Hippocampal formation (tissue), 2 donors: ENCODE data around the gene ZNF512B.
"Not testable (repeated sequence)": the region's sequence is repeated elsewhere in the genome, so short reads cannot be mapped to it uniquely, and the experiment has no call there.

Experiments
- DNase-seq, 2 donors: peaks; one replicate each; lab custom pipeline; 2025; lab: John Stamatoyannopoulos, UW

The ZNF512B gene

GRCh38 chr20:63932606-63933160, 37.0 kb downstream of the ZNF512B start:
- no peak for DNase-seq

DNA sequence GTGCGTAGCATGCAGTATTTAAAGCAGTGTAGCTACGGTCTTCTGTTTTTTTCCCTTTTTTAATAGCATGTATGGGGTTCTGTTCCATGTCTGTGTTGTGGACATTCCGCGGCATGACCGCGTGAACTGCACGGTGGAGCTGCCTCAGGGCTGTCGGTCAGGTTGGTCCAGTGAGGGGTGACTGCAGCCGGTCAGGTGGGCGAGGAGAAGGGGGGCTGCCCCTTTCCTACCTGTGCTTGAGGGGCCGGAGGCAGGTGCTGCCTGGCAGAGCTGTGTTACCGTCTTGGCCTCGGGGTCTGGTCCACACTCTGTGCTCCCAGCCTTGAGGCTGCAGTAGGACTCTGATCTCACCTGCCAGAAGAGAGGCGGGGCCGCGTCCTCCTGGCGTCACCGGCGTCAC, 38.0 kb downstream of the ZNF512B start:
- DNase-seq = no peak

DNA sequence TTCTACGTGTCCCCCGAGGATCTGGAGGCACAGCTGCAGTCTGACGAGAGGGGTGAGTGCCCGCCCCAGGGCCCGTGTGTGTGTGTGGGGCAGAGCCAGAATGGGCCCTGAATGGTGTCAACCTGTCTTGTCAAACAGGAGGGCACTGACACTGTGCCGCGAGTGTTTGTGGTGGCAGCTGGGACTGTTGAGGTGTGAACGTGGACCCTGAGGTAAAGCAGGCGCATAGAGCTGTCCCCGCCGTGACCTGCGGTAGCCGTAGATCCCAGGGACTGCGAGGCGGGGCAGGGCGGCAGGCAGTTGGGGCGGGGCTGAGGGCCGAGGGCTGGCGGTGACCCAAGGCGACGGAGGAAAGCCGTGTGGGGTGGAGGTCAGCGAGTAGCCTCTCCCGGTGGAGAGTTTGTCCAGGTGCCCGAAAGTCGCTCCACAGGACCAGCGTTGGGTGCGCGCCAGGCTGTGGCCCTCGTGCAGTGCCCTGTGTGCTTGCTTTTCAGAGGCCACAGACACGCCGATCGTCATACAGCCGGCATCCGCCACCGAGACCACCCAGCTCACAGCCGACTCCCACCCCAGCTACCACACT, 38.7 kb downstream of the ZNF512B start:
- DNase-seq = no peak

GRCh38 chr20:63929473-63929883, 40.3 kb downstream of the ZNF512B start:
- DNase-seq = not testable (repeated sequence)

- no peak for DNase-seq
Observed at GRCh38 chr20:63929071-63929470, 40.7 kb downstream of the ZNF512B start.

- no peak for DNase-seq
Observed at GRCh38 chr20:63926298-63926697, 43.4 kb downstream of the ZNF512B start.

DNA sequence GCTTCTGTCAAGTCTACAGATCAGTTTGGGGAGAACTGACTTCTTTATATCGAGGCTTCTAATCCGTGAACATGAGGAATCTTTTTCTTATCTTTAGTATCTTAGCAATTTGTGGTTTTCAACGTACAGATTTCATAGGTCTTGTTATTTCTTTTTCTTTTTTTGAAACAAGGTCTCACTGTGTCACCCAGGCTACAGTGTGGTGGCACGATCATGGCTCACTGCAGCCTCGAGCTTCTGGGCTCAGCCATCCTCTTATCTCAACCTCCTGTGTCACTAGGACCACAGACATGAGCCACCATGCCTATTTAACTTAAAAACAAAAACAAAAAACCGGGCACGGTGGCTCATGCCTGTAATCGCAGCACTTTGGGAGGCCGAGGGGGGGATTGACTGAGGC, 45.5 kb downstream of the ZNF512B start:
- DNase-seq = no peak

DNA sequence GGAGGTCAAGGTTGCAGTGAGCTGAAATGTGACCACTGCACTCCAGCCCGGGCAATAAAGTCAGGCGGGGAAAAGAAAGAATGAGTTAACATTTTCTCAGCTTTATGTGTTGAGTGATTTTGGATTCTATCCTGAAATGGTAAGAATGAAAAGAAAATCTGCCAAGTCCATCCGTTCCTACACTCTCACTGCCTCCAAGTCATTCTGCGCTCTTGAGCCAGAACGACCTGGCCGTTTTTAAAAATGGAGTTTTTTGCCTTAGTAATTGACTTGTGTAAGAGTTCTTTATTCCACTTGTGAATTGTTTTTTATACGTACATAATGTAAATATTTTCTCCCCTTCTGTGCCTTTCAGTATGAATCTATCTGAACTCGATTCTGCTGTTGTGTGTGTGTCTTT, 46.1 kb downstream of the ZNF512B start:
- DNase-seq = no peak

DNA sequence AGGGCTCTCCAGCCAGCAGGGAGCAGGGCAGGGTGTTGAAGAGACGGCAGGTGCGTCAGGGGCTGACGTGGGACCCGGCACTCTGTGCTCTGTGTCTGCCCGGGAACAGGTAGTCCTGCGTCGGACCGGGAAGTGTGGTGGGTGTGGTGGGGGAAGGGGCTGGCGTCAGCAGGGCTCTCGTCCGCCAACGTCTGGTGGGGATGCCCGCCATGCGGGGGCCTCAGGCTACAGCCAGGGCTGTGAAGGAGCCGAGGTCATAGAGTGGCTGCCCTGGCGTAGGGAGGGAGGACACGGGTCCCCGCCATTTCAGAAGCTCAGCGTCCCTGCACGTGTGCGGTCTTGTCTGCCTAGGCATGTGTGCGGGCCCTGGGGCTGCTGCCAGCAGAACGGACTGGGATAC, 49.5 kb downstream of the ZNF512B start:
- DNase-seq = no peak

- peak in 1 of 2 donors; percentile 47 for DNase-seq
Observed at GRCh38 chr20:63919130-63919529, 50.6 kb downstream of the ZNF512B start.

DNA sequence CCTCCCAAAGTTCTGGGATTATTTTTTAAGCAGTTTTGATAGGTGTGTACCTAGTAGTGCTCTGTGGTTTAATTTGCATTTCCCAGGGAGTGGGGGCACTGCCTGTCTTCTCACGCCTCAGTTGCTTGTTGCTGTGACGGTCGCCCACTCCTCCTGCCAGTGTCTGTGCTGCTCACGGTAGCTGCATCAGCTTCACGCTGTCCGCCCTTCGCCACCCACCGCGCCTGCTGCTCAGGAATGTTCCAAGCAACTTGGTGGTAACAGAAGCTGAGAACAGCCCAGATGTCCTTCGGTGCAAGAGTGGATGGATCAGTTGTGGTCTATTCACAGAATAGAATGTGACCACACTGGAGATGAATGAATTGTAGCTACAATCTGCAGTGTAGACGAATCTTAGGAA, 51.9 kb downstream of the ZNF512B start:
- no peak for DNase-seq

DNA sequence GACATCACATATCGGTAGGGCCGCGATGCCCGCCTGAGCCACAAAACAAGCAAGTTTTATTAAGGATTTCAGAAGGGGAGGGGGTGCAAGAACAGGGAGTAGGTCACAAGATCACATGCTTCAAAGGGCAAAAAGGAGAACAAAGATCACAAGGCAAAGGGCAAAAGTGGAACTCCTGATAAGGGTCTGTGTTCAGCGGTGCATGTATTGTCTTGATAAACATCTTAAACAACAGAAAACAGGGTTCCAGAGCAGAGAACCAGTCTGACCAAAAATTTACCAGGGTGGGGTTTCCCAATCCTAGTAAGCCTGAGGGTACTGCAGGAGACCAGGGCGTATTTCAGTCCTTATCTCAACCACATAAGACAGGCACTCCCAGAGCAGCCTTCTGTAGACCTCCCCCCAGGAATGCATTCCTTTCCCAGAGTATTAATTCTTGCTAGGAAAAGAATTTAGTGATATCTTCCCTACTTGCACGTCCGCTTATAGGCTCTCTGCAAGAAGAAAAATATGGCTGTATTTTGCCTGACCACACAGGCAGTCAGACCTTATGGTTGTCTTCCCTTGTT, 53.3 kb downstream of the ZNF512B start:
- not testable (repeated sequence) for DNase-seq

DNA sequence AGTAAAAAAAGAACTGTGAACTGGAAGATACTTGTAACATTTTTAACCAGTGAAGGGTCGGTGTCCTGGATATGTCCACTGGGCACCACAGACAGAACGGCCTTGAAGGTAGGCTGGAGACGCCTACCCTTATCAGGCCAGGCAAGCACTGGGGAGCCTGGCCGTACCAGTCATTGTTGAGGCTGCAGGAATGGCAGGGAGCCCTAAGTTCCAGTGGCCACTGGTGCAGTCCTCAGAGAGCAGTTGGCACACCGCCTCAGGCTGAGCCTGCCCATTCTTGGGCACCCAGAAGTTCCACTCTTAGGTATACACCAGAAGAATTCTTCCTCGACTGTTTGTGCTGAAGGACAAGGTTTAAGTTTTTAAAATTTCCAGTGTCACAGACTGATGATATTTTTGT, 54.3 kb downstream of the ZNF512B start:
- DNase-seq = peak; percentile 14 to 68

GRCh38 chr20:63913768-63914167, 56.0 kb downstream of the ZNF512B start:
- DNase-seq = no peak

- DNase-seq = peak in 1 of 2 donors; percentile 48
Observed at GRCh38 chr20:63911176-63911575, 58.6 kb downstream of the ZNF512B start.

GRCh38 chr20:63908008-63908682, 61.6 kb downstream of the ZNF512B start:
- no peak for DNase-seq
